Kidney (tissue), 14 donors: ENCODE measurements around the gene ADGRV1. TPM values are rescaled to one million over a fixed set of nuclear protein-coding genes. Genes with fewer than 3 reads are reported as not detected.

Experiments
- DNase-seq, 5 donors: peaks; one replicate each; pipeline ENCODE4 v3.0.0-alpha.2; 2013 to 2020
- FAIRE-seq: peaks from 2 replicates; lab custom pipeline; 2012; peaks lifted over from hg19 to GRCh38; lab: Jason Lieb, UNC
- H3K27ac ChIP-seq, 2 donors: one replicate each; pipeline ENCODE4 v1.7.0; 2013; ENCODE audit warnings: low read depth in 2 of 2, low read length in 2 of 2, inconsistent platforms in 1 of 2
- H3K27me3 ChIP-seq: one replicate; pipeline ENCODE4 v1.7.1; 2013; ENCODE audit warnings: low read length, inconsistent platforms; ENCODE audit not compliant: control insufficient read depth, insufficient read depth
- H3K36me3 ChIP-seq, 3 donors: one replicate each; pipeline versions ENCODE4 v1.7.0 to v1.7.1; 2013; ENCODE audit warnings: low read length in 3 of 3, control low read depth in 1 of 3, inconsistent platforms in 1 of 3; ENCODE audit not compliant: insufficient read depth in 3 of 3, control insufficient read depth in 2 of 3
- H3K4me1 ChIP-seq, 3 donors: one replicate each; pipeline versions ENCODE4 v1.7.0 to v1.7.1; 2013; ENCODE audit warnings: low read length in 3 of 3, inconsistent platforms in 1 of 3, low read depth in 1 of 3; ENCODE audit not compliant: control insufficient read depth in 2 of 3, insufficient read depth in 2 of 3
- H3K4me3 ChIP-seq, 3 donors: one replicate each; pipeline versions ENCODE4 v1.7.0 to v1.8.1; 2013; ENCODE audit warnings: low read length in 3 of 3, control low read depth in 1 of 3, inconsistent platforms in 1 of 3
- H3K9ac ChIP-seq, 3 donors: one replicate each; pipeline versions ENCODE4 v1.7.0 to v1.7.1; 2013; ENCODE audit warnings: low read length in 3 of 3, control low read depth in 1 of 3, inconsistent platforms in 1 of 3
- H3K9me3 ChIP-seq, 3 donors: one replicate each; pipeline versions ENCODE4 v1.7.0 to v1.7.1; 2013; ENCODE audit warnings: low read length in 3 of 3, control low read depth in 1 of 3, inconsistent platforms in 1 of 3; ENCODE audit not compliant: control insufficient read depth in 2 of 3, insufficient read depth in 1 of 3
- intact Hi-C: fragments of 100-400 bp; cut with DNase I; formaldehyde crosslinking; loops from one replicate; pipeline ENCODE4 v1.11.1; 2022
- polyA plus RNA-seq: library from polyadenylated mRNA; stranded (reverse); fragments of 350-450 nt; fragmentation: Illumina TruSeq; extraction: RNeasy Lipid Tissue Mini Kit (QIAGEN cat#74804); gene quantifications from one replicate; pipeline ENCODE4 v1.2.3, GENCODE V29; 2014; ENCODE audit warnings: low read depth, low replicate concordance; ENCODE audit not compliant: insufficient read depth
- total RNA-seq: library from RNA; stranded (reverse); fragmentation: NEBNext Ultra II Directional; extraction: Animal tissue kit (Norgen Biotek cat#: 25700); gene quantifications from one replicate; pipeline ENCODE4 v1.2.1, GENCODE V29; 2021
- TF ChIP-seq, protein P1 (sequence below): IDR thresholded peaks from 3 replicates; pipeline ENCODE4 v1.5.1; 2012; ENCODE audit warnings: mild to moderate bottlenecking, moderate library complexity, borderline replicate concordance; ENCODE audit not compliant: insufficient read depth; ENCODE audit errors: extremely low read depth
- donor health status: control.
- donor health status: control.
- donor health status: control.
- donor health status: control.
- donor health status: control.
- donor health status: DM: yes; HTN: yes; CAD: no.
- donor health status: Normal renal cell carcinoma (clear cell type).

ADGRV1 gene
- total and polyA plus RNA-seq, 2 donors from 2014 or later: 7.0 to 7.3 TPM

DNA sequence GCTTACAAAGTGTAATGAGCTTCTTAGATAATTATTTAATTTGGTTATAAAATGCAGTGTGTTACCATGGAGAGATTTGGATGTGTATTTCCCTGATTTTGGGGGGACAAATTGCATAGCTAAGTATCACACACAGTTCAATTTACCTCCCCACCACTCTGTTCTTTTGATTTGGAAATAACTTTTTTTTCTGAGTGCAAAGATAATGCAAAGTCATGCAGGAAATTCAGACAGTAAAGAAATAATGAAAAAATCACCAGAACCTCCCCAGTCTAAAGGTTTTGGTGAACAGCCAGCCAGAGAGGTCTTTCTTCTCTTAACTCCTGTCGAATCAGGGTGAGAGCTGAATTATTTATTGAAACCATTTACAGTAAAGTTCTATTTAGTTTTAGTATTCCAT lies 3.2 kb downstream of the ADGRV1 start:
- H3K4me1 ChIP-seq: peaks cover 0 to 4% (median 0%) of the 10 kb centered on the region in 3 donors
- no peaks in the 10 kb centered on the region for H3K36me3 ChIP-seq
- DNase-seq: no peak
- H3K27me3 ChIP-seq: peaks cover 7% of the 10 kb centered on the region
- TF ChIP-seq, protein P1, sequence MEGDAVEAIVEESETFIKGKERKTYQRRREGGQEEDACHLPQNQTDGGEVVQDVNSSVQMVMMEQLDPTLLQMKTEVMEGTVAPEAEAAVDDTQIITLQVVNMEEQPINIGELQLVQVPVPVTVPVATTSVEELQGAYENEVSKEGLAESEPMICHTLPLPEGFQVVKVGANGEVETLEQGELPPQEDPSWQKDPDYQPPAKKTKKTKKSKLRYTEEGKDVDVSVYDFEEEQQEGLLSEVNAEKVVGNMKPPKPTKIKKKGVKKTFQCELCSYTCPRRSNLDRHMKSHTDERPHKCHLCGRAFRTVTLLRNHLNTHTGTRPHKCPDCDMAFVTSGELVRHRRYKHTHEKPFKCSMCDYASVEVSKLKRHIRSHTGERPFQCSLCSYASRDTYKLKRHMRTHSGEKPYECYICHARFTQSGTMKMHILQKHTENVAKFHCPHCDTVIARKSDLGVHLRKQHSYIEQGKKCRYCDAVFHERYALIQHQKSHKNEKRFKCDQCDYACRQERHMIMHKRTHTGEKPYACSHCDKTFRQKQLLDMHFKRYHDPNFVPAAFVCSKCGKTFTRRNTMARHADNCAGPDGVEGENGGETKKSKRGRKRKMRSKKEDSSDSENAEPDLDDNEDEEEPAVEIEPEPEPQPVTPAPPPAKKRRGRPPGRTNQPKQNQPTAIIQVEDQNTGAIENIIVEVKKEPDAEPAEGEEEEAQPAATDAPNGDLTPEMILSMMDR: no peak
- no peak overlapping the region for H3K4me3 ChIP-seq
- intact Hi-C loops: no loop called here
- H3K9me3 ChIP-seq: no peaks in the 10 kb centered on the region
- FAIRE-seq: no peak
- H3K27ac ChIP-seq: no peak overlapping the region
- no peak overlapping the region for H3K9ac ChIP-seq

DNA sequence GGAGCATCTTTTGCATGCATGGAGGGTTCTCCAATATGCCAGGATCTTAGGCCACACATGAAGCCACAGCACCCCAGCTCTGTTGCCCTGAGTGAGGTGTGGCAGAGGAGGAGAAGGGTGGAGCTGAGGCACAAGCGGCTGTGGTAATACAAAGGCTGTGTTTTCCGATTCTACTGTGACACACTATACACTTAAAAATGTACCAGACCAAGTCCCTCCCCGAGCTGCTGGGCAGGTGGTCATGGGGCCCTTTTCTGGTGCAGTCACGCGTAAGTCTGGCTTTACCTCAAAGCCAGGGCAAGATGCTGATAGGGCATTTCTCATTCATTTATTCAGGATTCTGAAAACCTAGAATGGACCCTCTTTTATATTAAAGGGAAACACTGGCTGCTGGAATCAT lies 3.7 kb downstream of the ADGRV1 start:
- H3K4me1 ChIP-seq: peaks cover 0 to 4% (median 0%) of the 10 kb centered on the region in 3 donors
- no peak overlapping the region for H3K9ac ChIP-seq
- intact Hi-C loops: no loop called here
- no peaks in the 10 kb centered on the region for H3K9me3 ChIP-seq
- no peak for FAIRE-seq
- H3K36me3 ChIP-seq: no peaks in the 10 kb centered on the region
- TF ChIP-seq, protein P1: no peak
- peaks cover 1% of the 10 kb centered on the region for H3K27me3 ChIP-seq
- DNase-seq: no peak
- H3K27ac ChIP-seq: no peak overlapping the region
- no peak overlapping the region for H3K4me3 ChIP-seq

DNA sequence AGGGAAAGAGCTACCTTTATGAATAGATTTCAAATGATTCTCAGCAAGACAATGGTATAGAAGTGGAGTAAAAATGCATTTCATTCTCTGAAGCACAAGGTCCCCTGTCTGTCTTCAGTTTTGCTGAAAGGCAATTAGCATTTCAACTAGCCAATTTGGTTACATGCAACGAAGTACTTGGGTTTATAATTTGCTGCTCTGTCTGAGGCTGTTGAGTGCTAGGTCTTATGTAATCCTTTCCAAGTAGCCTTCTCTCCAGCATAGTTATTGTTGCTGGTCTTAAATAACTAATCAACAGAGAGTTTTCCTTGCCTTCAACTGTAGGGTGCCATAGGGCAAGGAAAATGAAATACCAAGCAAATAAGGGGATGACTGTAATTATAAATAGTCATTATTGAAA lies 4.5 kb downstream of the ADGRV1 start:
- no peak overlapping the region for H3K27ac ChIP-seq
- FAIRE-seq (no peak), DNase-seq (no peak)
- H3K27me3 ChIP-seq: no peaks in the 10 kb centered on the region
- H3K36me3 ChIP-seq: no peaks in the 10 kb centered on the region
- TF ChIP-seq, protein P1: no peak
- no peak overlapping the region for H3K4me3 ChIP-seq
- intact Hi-C loops: no loop called here
- H3K4me1 ChIP-seq: peaks cover 0 to 4% (median 0%) of the 10 kb centered on the region in 3 donors
- no peak overlapping the region for H3K9ac ChIP-seq
- H3K9me3 ChIP-seq: no peaks in the 10 kb centered on the region

DNA sequence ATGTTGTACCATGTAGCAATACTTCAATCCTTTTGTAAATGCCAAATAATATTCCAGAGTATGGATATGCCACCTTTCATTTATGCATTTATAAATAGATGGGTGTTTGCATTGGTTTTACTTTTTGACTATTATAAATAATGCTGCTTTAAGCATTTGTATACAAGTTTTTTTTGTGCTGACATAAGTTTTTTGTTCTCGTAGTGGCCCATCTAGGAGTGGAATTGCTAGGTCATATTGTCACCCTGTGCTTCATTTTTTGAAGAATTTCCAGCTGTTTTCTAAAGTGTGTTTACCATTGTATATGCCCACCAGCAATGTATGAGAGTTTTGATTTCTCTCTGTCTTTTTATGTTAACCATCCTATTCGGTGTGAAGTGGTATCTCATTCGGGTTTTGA lies 6.9 kb downstream of the ADGRV1 start:
- no peak for FAIRE-seq
- intact Hi-C loops: no loop called here

More for the DNA sequence above, 6.9 kb downstream of the ADGRV1 start:
- TF ChIP-seq, protein P1: no peak
- no peak overlapping the region for H3K4me3 ChIP-seq
- H3K27me3 ChIP-seq: no peaks in the 10 kb centered on the region
- peaks cover 0 to 3% (median 0%) of the 10 kb centered on the region in 3 donors for H3K9me3 ChIP-seq
- DNase-seq: no peak
- no peak overlapping the region for H3K27ac ChIP-seq
- H3K4me1 ChIP-seq: no peaks in the 10 kb centered on the region
- H3K9ac ChIP-seq: no peak overlapping the region
- no peaks in the 10 kb centered on the region for H3K36me3 ChIP-seq
